GM12878 (cell line): ENCODE measurements around the gene RANGRF. TPM values are rescaled to one million over a fixed set of nuclear protein-coding genes. Genes with fewer than 3 reads are reported as not detected.

Experiments
- ATAC-seq: fragments of 200-7000 bp; cut with Tn5 transposase; 3 replicates; pipeline ENCODE4 v1.9.1; 2020; ENCODE audit warnings: mild to moderate bottlenecking, moderate library complexity
- BruUV-seq: library from RNA; stranded (reverse); fragments of 400-500 nt; replicated peaks from 2 replicates; lab custom pipeline; 2021; lab: Mats Ljungman, UMichigan
- CTCF ChIA-PET: fragments of 300-600 bp; sonication (Branson Sonifier 250); formaldehyde crosslinking; extraction: SDS; loops from one replicate; lab custom pipeline; 2021; ENCODE audit warnings: inconsistent platforms; lab: Yijun Ruan, JAX
- POLR2A ChIA-PET: fragments of 350-600 bp; formaldehyde crosslinking; extraction: SDS; loops from one replicate; lab custom pipeline; 2021; ENCODE audit warnings: inconsistent platforms; lab: Charles Lee
- RAD21 ChIA-PET: fragments of 300-600 bp; sonication (Branson Sonifier 250); formaldehyde crosslinking; loops from one replicate; lab custom pipeline; 2023; ENCODE audit warnings: antibody characterized with exemption; ENCODE audit not compliant: unreplicated experiment; lab: Charles Lee
- SMC1A ChIA-PET: fragments of 300-600 bp; sonication (Branson Sonifier 250); formaldehyde crosslinking; loops from one replicate; lab custom pipeline; 2023; ENCODE audit not compliant: unreplicated experiment, uncharacterized antibody; lab: Charles Lee
- DNase-seq: peaks from one replicate; pipeline ENCODE4 v3.0.0-alpha.2; 2011; ENCODE audit warnings: low read depth, low spot score
- FAIRE-seq: peaks from 3 replicates; lab custom pipeline; 2011; peaks lifted over from hg19 to GRCh38; lab: Jason Lieb, UNC
- H2AFZ ChIP-seq: 2 replicates; pipeline ENCODE4 v1.6.0; 2011; ENCODE audit warnings: low read depth, low read length, control low read depth; ENCODE audit not compliant: control insufficient read depth
- H3K27ac ChIP-seq: 2 replicates; pipeline ENCODE4 v1.5.1; 2011; ENCODE audit warnings: control low read depth; ENCODE audit not compliant: control insufficient read depth, insufficient read depth
- H3K27me3 ChIP-seq, 2 experiments: replicated peaks in 1 of 2; 2 replicates each; pipeline versions ENCODE4 v1.6.0 to v1.6.1; 2011; ENCODE audit warnings: low read length in 1 of 2; ENCODE audit not compliant: control insufficient read depth in 2 of 2, insufficient read depth in 2 of 2
- H3K36me3 ChIP-seq, 2 experiments: 2 replicates each; pipeline ENCODE4 v1.5.1; 2011; ENCODE audit warnings: low read length in 1 of 2; ENCODE audit not compliant: control insufficient read depth in 2 of 2, insufficient read depth in 2 of 2
- H3K4me1 ChIP-seq: 2 replicates; pipeline ENCODE4 v1.6.1; 2011; ENCODE audit warnings: mild to moderate bottlenecking, low read length, moderate library complexity, mixed read lengths; ENCODE audit not compliant: control insufficient read depth, insufficient read depth
- H3K4me2 ChIP-seq: 2 replicates; pipeline ENCODE4 v1.6.0; 2011; ENCODE audit warnings: control low read depth; ENCODE audit not compliant: control insufficient read depth, insufficient read depth
- H3K4me3 ChIP-seq: fragments of 200-600 bp; sonication (generic); 2 replicates; pipeline ENCODE4 v1.5.1; 2016
- H3K79me2 ChIP-seq: 2 replicates; pipeline ENCODE4 v1.6.0; 2011; ENCODE audit warnings: low read length; ENCODE audit not compliant: control insufficient read depth, insufficient read depth
- H3K9ac ChIP-seq: 2 replicates; pipeline ENCODE4 v1.8.0; 2011; ENCODE audit warnings: low read length, control low read depth, mixed read lengths; ENCODE audit not compliant: control insufficient read depth, insufficient read depth
- H3K9me3 ChIP-seq: replicated peaks from 3 replicates; pipeline ENCODE4 v1.5.1; 2011; ENCODE audit warnings: mild to moderate bottlenecking, low read length; ENCODE audit not compliant: control insufficient read depth, insufficient read depth
- H4K20me1 ChIP-seq: 2 replicates; pipeline ENCODE4 v1.6.0; 2011; ENCODE audit not compliant: control insufficient read depth, insufficient read depth
- ATF2 ChIP-seq: IDR thresholded peaks from 2 replicates; pipeline ENCODE4 v1.6.1; 2012; ENCODE audit warnings: low read length, inconsistent platforms
- CBX5 ChIP-seq: sonication (generic); IDR thresholded peaks from 2 replicates; pipeline ENCODE4 v1.6.1; 2016; ENCODE audit warnings: low read depth, moderate library complexity, mild to moderate bottlenecking, inconsistent platforms
- CEBPB ChIP-seq, 2 experiments: fragments of 150-350 bp in 1 of 2; IDR thresholded peaks; 2 replicates each; pipeline ENCODE4 v1.6.1; 2012 to 2014; ENCODE audit warnings: low read depth in 2 of 2, low read length in 2 of 2, borderline replicate concordance in 1 of 2, inconsistent platforms in 1 of 2
- EZH2 ChIP-seq: IDR thresholded peaks from 2 replicates; pipeline ENCODE4 v1.6.1; 2012; ENCODE audit warnings: low read depth, mild to moderate bottlenecking, control low read depth, inconsistent platforms, low read length, borderline replicate concordance; ENCODE audit not compliant: control insufficient read depth
- GABPA ChIP-seq: IDR thresholded peaks from 2 replicates; pipeline ENCODE4 v1.6.1; 2014; ENCODE audit warnings: antibody characterized with exemption, low read depth, mild to moderate bottlenecking, inconsistent platforms
- HDAC6 ChIP-seq: fragments of 200-600 bp; sonication (generic); IDR thresholded peaks from one replicate; pipeline ENCODE4 v1.8.0; 2017; ENCODE audit warnings: antibody characterized with exemption; ENCODE audit not compliant: unreplicated experiment
- HSF1 ChIP-seq: fragments of 150-350 bp; IDR thresholded peaks from 2 replicates; pipeline ENCODE4 v1.6.1; 2014; ENCODE audit warnings: mild to moderate bottlenecking, low read depth, low read length
- NBN ChIP-seq: fragments of 450-650 bp; IDR thresholded peaks from 2 replicates; pipeline ENCODE4 v1.6.1; 2016
- RBBP5 ChIP-seq: fragments of 200-600 bp; sonication (generic); conservative IDR thresholded peaks from 2 replicates; pipeline ENCODE4 v1.6.1; 2016
- STAT1 ChIP-seq: fragments of 450-650 bp; conservative IDR thresholded peaks from 2 replicates; pipeline ENCODE4 v1.6.1; 2014; ENCODE audit warnings: antibody characterized with exemption, mild to moderate bottlenecking
- USF1 ChIP-seq: IDR thresholded peaks from 2 replicates; pipeline ENCODE4 v1.6.1; 2011; ENCODE audit warnings: borderline replicate concordance, low read depth, mild to moderate bottlenecking, moderate library complexity, mixed read lengths, low read length; ENCODE audit not compliant: insufficient read depth; ENCODE audit errors: extremely low read length
- ZNF217 ChIP-seq: fragments of 450-650 bp; IDR thresholded peaks from 2 replicates; pipeline ENCODE4 v1.6.1; 2017; ENCODE audit warnings: antibody characterized with exemption, mild to moderate bottlenecking
- WGBS: methylation state at CpG from one replicate; pipeline ENCODE4 v1.1.6; 2016; ENCODE audit warnings: low lambda C conversion rate; ENCODE audit not compliant: insufficient replicate concordance, insufficient coverage; ENCODE audit errors: missing lambda C conversion rate; 5-methylcytosine and 5-hydroxymethylcytosine counted together
- in situ Hi-C: fragments of 300-500 bp; cut with MboI; formaldehyde crosslinking; loops from 9 replicates; pipeline ENCODE4 v1.14.3; 2018; ENCODE audit warnings: mixed read lengths
- intact Hi-C: fragments of 100-400 bp; cut with micrococcal nuclease; formaldehyde crosslinking; loops from one replicate; pipeline ENCODE4 v1.14.2; 2022; ENCODE audit not compliant: unreplicated experiment
- polyA plus RNA-seq, 11 experiments: library from polyadenylated mRNA; depleted of rRNA in 4 of 11; unstranded in 6 of 11; stranded (reverse) in 5 of 11; fragments of >200 nt; fragmentation: Nextera tagmentation in 4 of 11; fragmentation: Illumina TruSeq in 1 of 11; extraction: Ambion mirVana in 4 of 11; extraction: Trizol in 1 of 11; gene quantifications; 1 replicate in 1 of 11; 2 replicates in 10 of 11; pipeline versions ENCODE4 v1.2.1 to v1.2.3, GENCODE V29; 2011 to 2016; ENCODE audit warnings: inconsistent platforms in 2 of 11, missing spikeins in 2 of 11, low read depth in 1 of 11
- total RNA-seq, 4 experiments: library from RNA; depleted of rRNA in 3 of 4; stranded (reverse); fragments of >200 nt in 3 of 4; fragmentation: Illumina TruSeq in 1 of 4; extraction: Trizol in 1 of 4; gene quantifications; 2 replicates each; pipeline versions ENCODE4 v1.2.1 to v1.2.3, GENCODE V29; 2013 to 2021
- TF ChIP-seq, protein P1 (sequence below): IDR thresholded peaks from 2 replicates; pipeline ENCODE4 v1.6.1; 2012; ENCODE audit warnings: low read depth, low read length, improper control_type of control experiment

The RANGRF gene
- total and polyA plus RNA-seq, 10 of the 15 experiments (the other 5 are each of a cell fraction or from before 2014, with no cell fraction given) = 30.1 to 181 (median 61.4) TPM

- Histone ChIP-seq H3K27me3 (no peaks in the 10 kb centered on the region), H4K20me1 (no peaks in the 10 kb centered on the region), H3K4me1 (no peaks in the 10 kb centered on the region), H2AFZ (no peak overlapping the region), H3K4me2 (no peak overlapping the region), H3K79me2 (no peaks in the 10 kb centered on the region), H3K9me3 (no peaks in the 10 kb centered on the region), H3K9ac (no peak overlapping the region), H3K27ac (no peak overlapping the region), H3K4me3 (no peak overlapping the region), H3K36me3 (peaks cover 4 to 6% of the 10 kb centered on the region in 2 experiments; a peak in 3 of 4 replicates)
- FAIRE-seq (no peak), DNase-seq (no peak), ATAC-seq (no peak)
- no TSS peak for BruUV-seq
- SMC1A ChIA-PET = interaction anchor here (0.5 to 1.2 kb wide), 2 partner anchors 12 to 23 kb away, joined by 3 read pairs; partner anchors contain the start of gene PFAS
- POLR2A ChIA-PET = interaction anchor here (0.8 kb wide), 1 partner anchor 16 kb away, joined by 3 read pairs; the partner anchor contains the start of gene RANGRF
- intact Hi-C loops (no loop called here), in situ Hi-C loops (no loop called here)
- RAD21 ChIA-PET = no interaction called here
- WGBS = 100% methylated on average over 1 of the region's 1 CpG
- TF ChIP-seq GABPA = no peak
- CTCF ChIA-PET = interaction anchor here (0.9 kb wide), 1 partner anchor 29 kb away, joined by 3 read pairs; no protein-coding TSS in a partner anchor
These were observed 16.0 kb upstream of the RANGRF start for GRCh38 chr17:8272421-8272820.

GRCh38 chr17:8273884-8274444, 14.5 kb upstream of the RANGRF start:
- RAD21 ChIA-PET = no interaction called here
- Histone ChIP-seq H3K27me3 (no peaks in the 10 kb centered on the region), H3K9me3 (no peaks in the 10 kb centered on the region), H2AFZ (no peak overlapping the region), H3K4me1 (no peaks in the 10 kb centered on the region), H3K4me2 (no peak overlapping the region), H3K4me3 (no peak overlapping the region), H3K79me2 (no peaks in the 10 kb centered on the region), H3K9ac (no peak overlapping the region), H3K27ac (no peak overlapping the region), H3K36me3 (peaks cover 2 to 6% of the 10 kb centered on the region in 2 experiments; a peak in 3 of 4 replicates), H4K20me1 (no peaks in the 10 kb centered on the region)
- POLR2A ChIA-PET = no interaction called here
- intact Hi-C loops (no loop called here), in situ Hi-C loops (no loop called here)
- SMC1A ChIA-PET = no interaction called here
- no peak for TF ChIP-seq EZH2
- TF ChIP-seq CBX5 = no peak
- TF ChIP-seq RBBP5 = no peak
- no peak for TF ChIP-seq ATF2
- no peak for TF ChIP-seq HDAC6
- no peak for TF ChIP-seq STAT1
- TF ChIP-seq USF1 = no peak
- TF ChIP-seq CEBPB (IDR thresholded peaks at IDR 0.05; ENCODE audit: borderline replicate concordance in 1 of 2, low read depth in 2 of 2, low read length in 2 of 2) = no peak
- TF ChIP-seq ZNF217 = no peak
- no peak for TF ChIP-seq NBN
- TF ChIP-seq, protein P1, sequence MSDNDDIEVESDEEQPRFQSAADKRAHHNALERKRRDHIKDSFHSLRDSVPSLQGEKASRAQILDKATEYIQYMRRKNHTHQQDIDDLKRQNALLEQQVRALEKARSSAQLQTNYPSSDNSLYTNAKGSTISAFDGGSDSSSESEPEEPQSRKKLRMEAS = no peak
- no peak for TF ChIP-seq HSF1
- 97% methylated on average over 4 of the region's 4 CpGs for WGBS
- no TSS peak for BruUV-seq
- DNase-seq (no peak), FAIRE-seq (no peak), ATAC-seq (no peak)
- CTCF ChIA-PET = no interaction called here
